GM18499 (cell line): ENCODE data around the gene NPTXR.
"Not testable (repeated sequence)": the region's sequence is repeated elsewhere in the genome, so short reads cannot be mapped to it uniquely, and the experiment has no call there.

Source experiments
- ATAC-seq: cut with Tn5 transposase; IDR thresholded peaks from one replicate; pipeline ENCODE4 v1.9.1; 2021; ENCODE audit warnings: moderate number of reproducible peaks; ENCODE audit not compliant: insufficient read depth, unreplicated experiment

The NPTXR gene

DNA sequence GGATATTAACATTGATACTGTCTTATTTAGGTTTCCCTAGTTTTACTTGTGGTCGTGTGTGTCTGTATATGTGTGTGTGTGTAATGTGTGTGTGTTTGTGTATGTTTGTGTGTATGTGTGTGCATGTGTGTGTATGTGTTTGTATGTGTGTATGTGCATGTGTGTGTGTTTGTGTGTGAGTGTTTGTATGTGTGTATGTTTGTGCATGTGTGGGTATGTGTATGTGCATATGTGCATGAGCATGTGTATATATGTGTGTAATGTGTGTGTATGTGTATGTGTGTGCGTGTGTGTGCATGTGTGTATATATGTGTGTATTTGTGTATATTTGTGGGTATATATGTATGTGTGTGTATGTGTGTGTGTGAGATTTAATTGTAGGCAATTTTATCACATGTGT is 32.6 kb downstream of the NPTXR start:
- ATAC-seq: no peak

DNA sequence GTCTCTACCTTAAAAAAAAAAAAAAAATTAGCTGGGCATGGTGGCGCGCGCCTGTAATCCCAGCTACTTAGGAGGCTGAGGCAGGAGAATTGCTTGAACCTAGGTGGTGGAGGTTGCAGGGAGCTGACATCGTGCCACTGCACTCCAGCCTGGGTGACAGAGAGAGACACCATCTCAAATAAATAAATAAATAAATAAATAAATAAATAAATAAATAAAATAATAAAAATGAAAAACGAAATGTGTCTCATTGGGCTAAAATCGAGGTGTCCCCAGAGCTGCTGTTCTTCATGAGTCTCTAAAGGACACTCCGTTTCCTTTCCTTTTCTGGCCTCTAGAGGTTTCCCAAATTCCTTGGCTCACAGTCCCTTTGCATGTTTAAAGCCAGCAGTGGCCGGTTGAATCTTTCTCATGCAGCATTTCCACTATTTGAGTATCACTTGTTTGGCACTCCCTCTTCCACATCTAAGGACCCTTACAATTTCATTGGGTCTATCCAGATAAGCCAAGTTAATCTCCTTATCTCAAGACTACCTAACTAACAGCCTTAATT is 38.7 kb downstream of the NPTXR start:
- ATAC-seq: not testable (repeated sequence)

DNA sequence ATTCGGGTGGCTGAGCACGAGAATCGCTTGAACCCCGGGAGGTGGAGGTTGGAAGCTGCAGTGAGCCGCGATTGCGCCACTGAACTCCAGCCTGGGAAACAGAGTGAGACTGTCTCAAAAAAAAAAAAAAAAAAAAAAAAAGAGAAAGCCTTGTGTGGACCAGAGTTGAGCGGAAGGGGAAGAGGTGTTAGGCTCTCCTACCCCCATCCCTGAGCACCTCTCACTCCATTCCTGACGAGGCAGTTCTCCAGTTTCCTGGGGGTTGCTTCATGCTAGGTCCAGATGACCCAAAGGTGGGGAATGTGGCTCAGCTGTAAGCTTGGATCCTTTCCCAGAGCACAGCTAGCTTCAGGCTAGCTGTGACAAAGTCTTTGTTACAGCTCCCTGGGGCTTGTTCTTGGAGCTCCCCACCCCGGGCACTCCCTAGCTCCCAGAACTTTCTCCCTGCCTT is 41.1 kb downstream of the NPTXR start:
- ATAC-seq: no peak

DNA sequence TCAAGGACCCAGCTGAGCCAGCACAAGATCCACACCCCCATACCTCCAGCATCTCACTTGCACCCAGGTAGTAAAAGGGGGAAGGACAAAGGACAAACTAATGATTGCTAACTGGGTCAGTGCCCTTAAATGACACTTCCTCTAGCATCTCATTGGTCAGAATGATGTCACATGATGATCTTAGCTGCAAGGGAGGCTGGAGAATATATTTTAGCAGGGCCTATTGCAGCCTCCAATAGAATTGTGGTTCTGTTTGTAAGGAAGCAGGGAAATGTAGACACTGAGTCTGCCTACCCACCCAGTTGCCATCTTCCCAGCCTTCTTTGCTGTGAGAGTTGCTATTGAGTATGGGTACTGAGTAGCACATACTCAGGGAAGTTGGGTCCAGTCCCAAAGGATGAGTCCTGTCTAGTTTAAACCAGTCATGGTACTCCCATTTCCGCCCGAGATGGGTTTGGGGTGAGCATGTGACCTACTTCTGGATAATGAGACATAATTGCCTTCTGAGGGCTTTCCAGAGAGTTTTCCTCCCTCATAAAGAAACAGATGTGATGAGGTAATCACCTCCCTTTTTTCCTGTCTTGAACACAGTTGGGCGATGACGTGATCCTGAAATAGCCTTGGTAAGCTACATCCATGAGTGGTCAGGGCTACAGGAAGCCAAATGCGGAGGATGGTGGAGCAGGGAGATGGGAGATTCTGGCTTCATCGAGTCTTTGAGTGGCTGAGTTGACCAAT is 44.4 kb downstream of the NPTXR start:
- no peak for ATAC-seq

DNA sequence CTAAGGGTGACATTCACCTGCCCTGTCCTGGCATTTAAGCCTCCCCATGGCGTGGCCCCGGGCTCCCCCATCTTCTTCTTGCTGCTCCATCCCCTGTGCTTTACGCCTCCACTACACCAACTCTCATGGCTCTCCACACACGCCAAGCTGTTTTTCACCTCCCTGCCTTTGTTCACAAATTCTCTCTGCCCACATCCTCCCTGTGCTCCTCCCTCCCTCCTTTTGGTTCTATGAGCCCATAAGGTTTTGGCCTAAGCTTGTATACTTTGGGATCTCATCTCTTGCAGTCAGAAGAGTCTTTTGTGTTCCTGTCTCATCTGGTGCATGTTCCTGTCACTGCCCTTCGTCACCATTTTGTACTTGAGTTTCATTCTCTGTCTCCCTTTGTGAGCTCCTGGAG is 45.3 kb downstream of the NPTXR start:
- ATAC-seq: no peak

DNA sequence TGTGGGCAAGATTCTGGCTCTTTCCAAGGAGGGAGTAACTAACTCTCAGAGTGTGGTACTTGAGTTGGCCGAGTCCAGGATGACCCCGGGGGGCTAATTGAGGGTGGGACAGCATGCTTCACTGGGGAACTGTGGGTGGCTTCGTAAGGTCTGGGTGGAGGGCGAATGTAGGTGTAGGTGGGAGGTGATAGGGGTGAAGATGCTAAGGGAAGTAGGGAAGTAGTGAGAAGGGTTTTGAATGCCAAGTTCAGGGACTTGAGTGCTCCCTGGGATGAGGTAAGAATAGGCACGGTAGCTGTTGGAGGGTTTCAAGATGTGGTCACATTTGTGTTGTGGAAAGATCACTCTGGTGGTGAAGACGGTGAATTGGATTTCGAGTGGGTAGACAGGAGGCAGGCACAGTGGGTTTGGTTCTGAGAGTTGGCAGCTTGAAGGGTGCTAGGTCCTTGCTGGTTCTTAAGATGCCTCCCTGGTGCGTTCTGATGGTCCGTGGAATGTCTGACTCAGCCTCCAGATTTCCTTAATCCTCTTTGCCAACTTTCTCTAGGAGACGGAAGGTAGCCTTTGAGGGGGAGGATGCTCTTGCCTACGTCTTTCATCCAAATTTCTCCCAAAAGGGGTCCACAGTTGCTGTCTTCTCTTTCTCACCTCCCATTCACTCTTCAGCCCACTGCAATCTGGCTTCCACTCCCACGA is 47.4 kb downstream of the NPTXR start:
- no peak for ATAC-seq

DNA sequence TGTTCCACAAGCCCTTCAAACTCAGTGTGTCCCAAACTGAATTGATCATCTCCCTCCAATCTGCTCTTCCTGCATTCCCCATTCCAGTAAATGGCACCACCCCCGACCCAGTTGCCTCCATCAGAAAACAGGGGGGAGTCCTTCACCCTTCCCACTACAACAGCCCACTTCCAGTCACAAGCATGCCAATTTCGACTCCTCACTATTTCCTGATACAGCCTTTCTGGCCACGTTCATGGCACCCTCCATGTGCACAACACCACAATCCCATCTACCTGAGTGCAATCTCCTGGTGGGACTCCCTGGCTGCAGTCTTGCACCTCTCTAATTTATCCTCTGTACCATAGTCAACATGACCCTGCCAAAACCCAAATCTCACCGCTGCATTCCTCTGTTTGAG is 48.3 kb downstream of the NPTXR start:
- no peak for ATAC-seq

DNA sequence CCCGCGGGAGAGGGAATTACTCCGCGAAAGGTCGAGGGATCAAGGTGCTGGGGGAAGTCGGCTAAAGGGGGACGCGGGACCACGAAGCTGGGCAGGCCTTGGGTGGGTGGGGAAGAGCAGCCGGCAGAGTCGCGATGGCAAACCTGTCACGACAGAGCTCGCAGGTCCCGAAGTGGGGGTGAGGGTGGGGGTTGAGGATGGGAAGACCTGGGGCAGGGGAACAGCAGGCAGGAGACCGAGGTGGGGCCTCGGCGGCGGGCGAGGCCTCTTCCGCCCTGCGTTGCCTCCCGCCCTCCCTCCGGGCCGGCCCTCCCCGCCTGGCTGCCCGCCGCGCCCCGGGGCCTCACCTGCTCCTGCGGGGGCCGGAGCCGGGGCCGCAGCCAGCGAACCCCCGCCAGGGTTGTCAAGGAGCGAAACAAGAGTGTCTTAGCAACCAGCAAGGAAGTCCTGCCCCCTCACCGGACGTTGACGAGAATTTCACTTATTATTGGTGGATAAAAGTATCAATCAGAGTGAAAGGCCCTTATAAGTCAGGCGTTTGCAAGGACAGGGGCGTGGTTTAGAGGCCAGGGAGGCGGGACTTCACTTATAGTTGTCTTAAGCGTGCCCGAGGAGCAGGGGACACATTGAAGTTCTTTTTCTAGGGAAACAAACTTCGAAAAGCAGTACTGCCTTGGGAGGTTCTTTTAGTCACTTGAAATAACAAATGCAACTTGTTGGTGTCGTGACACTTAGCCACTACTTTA is 49.9 kb downstream of the NPTXR start, which contains the start of gene DNAL4:
TSS of gene DNAL4 (minus strand) at position 423 of the 746 bp plus-strand sequence. CDS start 11,412 bp downstream, outside the sequence.
- peak; percentile 81 for ATAC-seq

DNA sequence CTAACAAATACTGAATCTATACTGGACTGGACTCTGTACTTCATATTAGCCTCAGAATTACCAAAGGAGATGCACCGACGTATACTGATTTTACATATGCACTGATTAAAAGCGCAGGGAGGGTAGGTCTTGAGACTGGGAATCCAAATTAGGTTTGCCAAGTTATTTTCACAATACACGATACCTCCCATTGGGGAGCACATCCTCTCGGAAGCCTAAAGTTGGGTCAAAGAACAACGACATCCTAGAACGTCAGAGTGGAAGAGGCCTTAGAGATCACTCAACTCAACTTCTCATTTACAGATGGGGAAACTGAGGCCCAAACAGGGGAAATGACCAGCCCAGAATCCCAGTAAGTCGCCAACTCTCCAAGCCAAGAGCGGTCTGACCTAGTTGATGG is 50.5 kb downstream of the NPTXR start:
- ATAC-seq: no peak

DNA sequence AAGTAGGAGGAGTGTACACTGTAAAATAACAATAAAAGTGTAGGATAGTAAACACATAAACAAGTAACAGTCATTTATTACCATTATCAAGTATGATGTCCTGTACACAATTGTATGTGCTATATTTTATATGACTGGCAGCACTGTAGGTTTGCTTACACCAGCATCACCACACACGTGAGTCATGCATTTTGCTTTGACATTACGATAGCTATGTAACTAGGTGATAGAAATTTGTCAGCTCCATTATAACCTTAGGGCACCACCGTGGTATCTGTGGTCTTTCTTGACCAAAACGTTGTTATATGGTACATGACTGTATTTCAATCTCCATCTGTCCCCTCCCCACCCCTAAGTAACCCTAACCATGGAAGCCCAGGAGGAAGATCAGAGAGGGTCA is 51.0 kb downstream of the NPTXR start:
- ATAC-seq: no peak

DNA sequence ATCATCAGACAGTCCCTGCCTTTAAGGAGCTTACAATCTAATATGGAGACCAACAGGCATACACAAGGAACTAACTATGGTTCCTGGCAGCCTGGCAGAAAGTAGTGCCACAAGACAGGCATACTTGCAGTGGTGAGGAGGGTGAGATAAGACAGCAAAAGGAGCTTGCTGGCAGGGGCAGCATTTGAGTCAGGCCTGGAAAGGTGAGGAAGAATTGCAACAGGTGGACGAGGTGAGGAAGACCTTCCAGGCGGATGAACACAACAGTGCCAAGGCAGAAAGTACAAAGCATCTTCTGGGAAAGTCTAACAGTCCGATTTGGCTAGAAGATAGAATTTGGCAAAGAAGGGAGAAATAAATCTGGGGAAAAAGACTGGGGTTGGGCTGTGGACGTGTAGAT is 54.2 kb downstream of the NPTXR start:
- ATAC-seq: no peak

DNA sequence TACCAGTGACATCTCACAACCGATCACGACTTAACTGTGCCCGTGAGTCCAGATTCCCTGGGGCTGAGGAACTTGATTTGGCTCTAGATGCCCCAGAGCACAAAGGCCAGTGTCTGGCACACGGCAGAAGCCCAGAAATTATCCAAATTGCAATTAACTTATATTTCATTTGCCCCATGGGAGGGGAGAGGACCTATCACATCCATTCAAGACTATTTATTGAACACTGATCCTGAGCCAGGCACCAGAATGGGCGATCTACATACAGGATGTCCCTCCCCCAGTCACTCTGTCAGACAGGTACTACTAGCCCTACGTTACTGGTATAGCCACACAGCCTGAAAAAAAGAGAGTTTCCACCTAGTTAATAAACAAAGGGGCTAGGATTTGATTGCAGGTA is 55.0 kb downstream of the NPTXR start:
- ATAC-seq: no peak

DNA sequence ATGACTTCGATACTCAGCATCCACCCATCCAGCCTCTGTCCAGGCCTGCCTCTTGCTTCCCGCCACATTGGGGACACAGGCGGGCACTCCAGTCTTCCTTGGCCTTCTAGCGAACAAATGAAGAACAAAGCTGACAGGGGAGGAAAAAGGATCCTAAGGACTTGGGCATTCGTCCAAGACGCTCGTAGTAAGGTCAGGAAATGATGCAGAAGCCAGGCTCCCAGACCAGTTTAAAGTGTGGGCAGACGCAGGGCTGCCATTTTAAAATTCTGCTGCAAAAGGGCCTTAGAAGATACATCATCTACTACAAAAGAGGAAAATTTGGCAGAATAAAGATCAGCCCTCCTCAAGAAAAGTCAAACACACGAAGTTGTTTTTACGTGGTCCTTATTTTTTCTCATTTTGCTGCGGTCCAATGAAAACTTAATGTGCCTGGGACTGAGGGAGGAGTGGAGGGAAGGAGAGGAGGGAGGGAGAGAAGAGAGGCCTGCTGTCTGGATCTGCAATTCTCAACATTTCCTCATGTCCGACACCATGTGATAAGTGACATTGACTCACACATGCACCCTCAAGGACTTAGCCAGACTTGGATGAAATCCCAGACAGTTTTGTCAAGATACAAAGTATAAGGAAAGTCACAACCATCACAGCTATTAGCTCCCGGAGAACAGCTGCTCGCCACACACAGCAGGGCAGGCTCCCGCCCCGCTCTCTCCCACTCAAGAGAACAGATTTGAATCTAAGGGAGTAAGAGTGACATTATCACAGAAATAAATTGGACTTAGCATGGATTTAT is 55.6 kb downstream of the NPTXR start:
- no peak for ATAC-seq

DNA sequence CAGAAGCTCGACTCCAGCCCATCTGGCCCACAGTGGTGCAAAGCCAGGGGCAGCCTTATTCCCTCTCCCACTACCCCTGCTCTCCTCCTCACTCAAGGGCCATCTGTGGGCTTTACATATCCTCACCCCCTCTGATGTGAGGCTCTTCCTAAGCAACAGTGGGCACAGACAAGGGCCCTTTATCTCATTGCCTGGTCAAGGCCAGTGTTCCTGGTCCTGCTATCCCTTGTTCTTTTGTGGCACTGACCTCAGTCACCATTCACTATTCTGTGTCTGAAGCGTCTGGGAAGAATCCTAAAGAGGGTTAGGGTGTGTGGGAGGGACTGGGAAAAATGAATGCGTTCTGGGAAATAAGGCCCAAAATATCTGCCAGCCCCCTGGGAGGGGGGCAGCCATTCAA is 57.2 kb downstream of the NPTXR start:
- ATAC-seq: no peak

DNA sequence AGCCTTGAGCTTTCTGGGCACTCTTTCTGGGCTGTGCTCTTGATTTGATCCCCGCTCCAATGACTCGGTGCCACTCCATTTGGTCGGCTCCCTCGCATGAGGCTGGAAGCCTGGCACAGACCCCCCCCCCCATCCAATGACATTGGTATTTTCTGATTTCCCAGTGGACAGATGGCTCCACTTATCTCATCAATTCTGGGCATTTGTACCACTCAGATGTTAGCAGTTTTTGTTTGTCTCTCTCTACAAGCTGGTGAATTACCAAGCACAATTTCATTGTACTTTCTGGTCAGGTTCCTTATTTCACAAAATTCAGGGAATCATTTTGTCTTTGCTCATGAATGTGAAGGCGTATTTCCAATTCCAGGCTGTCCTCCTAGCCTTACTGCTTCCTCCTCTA is 59.0 kb downstream of the NPTXR start:
- no peak for ATAC-seq

DNA sequence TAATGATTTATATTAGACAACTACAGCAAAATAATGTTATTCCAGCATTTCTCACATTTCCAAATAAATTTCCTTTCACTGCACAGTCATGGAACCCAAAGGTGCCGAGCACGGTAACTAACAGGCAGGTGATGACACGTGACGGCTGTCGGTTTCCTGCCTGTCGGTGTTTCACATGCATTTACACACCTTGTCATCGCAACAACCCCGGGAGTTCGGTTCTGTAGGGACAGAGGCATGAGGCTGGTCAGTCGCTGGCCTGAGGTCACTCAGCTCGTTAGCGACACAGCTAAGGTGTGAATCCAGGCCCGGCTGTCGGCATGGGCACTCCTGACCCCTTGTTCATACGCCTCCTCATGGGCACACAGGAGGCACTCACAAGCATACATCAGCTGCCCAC is 59.8 kb downstream of the NPTXR start:
- no peak for ATAC-seq

DNA sequence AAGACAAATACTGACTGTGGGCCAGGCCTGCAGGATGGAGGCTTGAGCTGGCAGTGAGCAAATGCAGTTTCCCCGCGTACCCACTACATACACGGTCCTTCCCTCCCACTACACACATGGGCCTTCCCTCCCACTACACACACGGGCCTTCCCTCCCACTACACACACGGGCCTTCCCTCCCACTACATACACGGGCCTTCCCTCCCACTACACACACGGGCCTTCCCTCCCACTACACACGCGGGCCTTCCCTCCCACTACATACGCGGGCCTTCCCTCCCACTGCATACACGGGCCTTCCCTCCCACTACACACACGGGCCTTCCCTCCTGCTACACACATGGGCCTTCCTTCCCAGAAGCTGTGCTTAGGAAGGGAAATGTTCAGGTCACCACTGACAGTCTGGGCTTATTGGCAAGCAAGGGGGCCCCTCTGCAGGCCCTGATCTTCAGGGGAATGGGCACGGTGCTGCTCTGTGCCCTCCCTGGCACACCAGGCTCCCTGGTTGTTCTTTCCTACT is 60.7 kb downstream of the NPTXR start:
- no peak for ATAC-seq

DNA sequence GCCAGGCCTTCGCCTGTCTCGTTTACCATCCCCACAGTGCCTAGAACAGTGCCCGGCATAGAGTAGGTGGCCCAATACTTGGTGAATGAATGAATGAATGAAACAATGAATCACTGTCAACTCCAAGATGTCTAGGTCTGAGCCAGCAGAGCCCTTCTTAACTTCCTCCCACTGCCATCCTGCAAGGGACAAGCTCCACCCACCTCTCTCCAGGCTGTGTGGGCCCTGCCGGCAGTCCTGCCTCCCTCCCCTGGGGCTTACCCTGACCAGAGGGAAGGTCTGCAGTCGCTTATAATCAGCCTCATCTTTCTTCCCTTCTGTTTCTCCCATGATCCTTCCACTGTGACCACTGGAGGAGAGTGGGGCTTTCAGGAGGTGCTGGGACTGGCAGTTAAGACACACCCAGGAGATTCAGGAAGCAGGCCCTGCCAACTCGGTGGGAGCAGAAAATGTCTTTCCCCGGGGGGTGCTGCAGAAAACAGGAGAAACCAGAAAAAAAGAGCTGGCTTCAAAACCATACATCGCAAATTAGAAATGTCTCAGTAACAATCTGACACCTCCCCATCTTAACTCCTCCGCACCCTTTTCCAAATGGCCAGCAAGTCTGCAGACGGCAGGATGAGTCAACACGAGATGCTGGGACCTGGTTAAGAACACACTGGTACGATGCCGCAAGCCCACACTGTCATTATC is 61.3 kb downstream of the NPTXR start:
- ATAC-seq: no peak

DNA sequence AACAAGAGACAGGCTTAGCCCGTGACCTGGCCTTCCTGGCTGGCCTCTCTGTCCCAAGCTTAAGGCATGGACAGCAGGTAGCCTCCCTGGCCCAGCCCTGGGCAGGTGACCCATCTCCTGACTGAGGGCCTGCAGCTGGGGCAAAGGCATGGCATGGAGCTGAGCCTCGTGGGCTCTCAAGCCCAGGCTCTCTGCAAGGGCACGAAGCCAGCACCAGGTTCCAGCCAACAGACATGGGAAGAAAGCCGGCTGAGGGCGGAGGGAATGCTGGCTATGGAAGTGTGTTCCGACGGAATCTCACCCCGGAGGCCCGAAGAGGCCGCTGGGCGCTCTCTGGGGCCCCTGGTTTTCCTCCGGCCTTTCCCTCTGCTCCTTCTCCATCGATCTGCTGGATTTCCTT is 62.8 kb downstream of the NPTXR start:
- ATAC-seq: no peak
